OCI-LY7 (cell line): ENCODE measurements around the gene TPTE2.

Source experiments
- CTCF ChIP-seq: fragments of 200-600 bp; sonication (generic); conservative IDR thresholded peaks from 2 replicates; pipeline ENCODE4 v1.5.1; 2014; ENCODE audit warnings: mild to moderate bottlenecking, antibody characterized with exemption, low read length, moderate library complexity, mixed read lengths
- EZH2phosphoT487 ChIP-seq: fragments of 200-600 bp; sonication (generic); IDR thresholded peaks from 2 replicates; pipeline ENCODE4 v1.6.1; 2018; ENCODE audit warnings: low read depth, borderline replicate concordance, mild to moderate bottlenecking, mixed run types, antibody characterized with exemption, low read length, moderate library complexity, mixed read lengths

- TF ChIP-seq CTCF, result no peak
- TF ChIP-seq EZH2phosphoT487, result no peak
Observed at GRCh38 chr13:19597523-19597922, 36.2 kb upstream of the TPTE2 start.
